Loucy (cell line): ENCODE measurements around the gene ZSCAN9.

Source experiments
- EZH2phosphoT487 ChIP-seq: fragments of 200-600 bp; IDR thresholded peaks from 2 replicates; pipeline ENCODE4 v1.6.1; 2018; ENCODE audit warnings: antibody characterized with exemption, mild to moderate bottlenecking, moderate library complexity, borderline replicate concordance
- TF ChIP-seq, protein P1 (sequence below): fragments of 200-600 bp; sonication (generic); conservative IDR thresholded peaks from 2 replicates; pipeline ENCODE4 v1.5.1; 2014; ENCODE audit warnings: mild to moderate bottlenecking, antibody characterized with exemption, low read length

DNA sequence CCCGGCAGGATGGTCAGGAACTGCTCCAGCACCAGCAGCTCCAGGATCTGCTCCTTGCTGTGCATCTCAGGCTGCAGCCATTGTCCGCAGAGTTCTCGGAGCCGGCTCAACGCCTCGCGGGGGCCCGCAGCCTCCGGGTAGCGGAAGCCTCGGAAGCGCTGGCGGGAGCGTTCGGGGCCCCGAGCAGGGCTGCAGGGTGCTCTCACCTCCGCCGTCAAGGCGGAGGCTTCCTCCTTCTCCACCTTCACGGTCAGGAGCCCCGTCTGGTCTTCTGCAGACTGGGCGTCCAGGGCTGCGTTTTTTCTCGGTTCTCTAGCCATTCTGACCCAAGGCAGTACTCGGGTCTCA is 26.6 kb downstream of the ZSCAN9 start:
- TF ChIP-seq, protein P1, sequence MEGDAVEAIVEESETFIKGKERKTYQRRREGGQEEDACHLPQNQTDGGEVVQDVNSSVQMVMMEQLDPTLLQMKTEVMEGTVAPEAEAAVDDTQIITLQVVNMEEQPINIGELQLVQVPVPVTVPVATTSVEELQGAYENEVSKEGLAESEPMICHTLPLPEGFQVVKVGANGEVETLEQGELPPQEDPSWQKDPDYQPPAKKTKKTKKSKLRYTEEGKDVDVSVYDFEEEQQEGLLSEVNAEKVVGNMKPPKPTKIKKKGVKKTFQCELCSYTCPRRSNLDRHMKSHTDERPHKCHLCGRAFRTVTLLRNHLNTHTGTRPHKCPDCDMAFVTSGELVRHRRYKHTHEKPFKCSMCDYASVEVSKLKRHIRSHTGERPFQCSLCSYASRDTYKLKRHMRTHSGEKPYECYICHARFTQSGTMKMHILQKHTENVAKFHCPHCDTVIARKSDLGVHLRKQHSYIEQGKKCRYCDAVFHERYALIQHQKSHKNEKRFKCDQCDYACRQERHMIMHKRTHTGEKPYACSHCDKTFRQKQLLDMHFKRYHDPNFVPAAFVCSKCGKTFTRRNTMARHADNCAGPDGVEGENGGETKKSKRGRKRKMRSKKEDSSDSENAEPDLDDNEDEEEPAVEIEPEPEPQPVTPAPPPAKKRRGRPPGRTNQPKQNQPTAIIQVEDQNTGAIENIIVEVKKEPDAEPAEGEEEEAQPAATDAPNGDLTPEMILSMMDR = no peak
- no peak for TF ChIP-seq EZH2phosphoT487
